B cell (primary cell): Measurements from ENCODE around the gene ZNF606. TPM values are rescaled to one million over a fixed set of nuclear protein-coding genes. Genes with fewer than 3 reads are reported as not detected.

ENCODE experiments used
- ATAC-seq: fragments of 200-7000 bp; cut with Tn5 transposase; one replicate; pipeline ENCODE4 v1.10.0; 2021; ENCODE audit warnings: low read depth, mild to moderate bottlenecking, moderate number of reproducible peaks, moderate library complexity
- CTCF ChIA-PET: fragments of 350-600 bp; sonication (Branson Sonifier 250); formaldehyde crosslinking; loops from one replicate; lab custom pipeline; 2021; ENCODE audit warnings: antibody characterized with exemption, inconsistent platforms; lab: Charles Lee
- POLR2A ChIA-PET: fragments of 350-600 bp; sonication (Branson Sonifier 250); formaldehyde crosslinking; loops from one replicate; lab custom pipeline; 2021; ENCODE audit warnings: antibody characterized with exemption; lab: Charles Lee
- DNase-seq: peaks from one replicate; pipeline ENCODE4 v3.0.0; 2013
- H2AFZ ChIP-seq: 2 replicates; pipeline ENCODE4 v1.6.1; 2012; ENCODE audit warnings: mild to moderate bottlenecking, low read depth, low read length; ENCODE audit not compliant: insufficient read depth, poor library complexity, severe bottlenecking
- H3K27ac ChIP-seq, 2 donors: 1 replicate in 1 of 2; 2 replicates in 1 of 2; pipeline ENCODE4 v1.5.1; 2012 to 2013; ENCODE audit warnings: low read length in 2 of 2, mild to moderate bottlenecking in 2 of 2, moderate library complexity in 1 of 2
- H3K27me3 ChIP-seq, 4 experiments: fragments of 200-600 bp in 1 of 4; sonication (generic) in 1 of 4; replicated peaks in 1 of 4; 1 replicate in 2 of 4; 2 replicates in 2 of 4; pipeline versions ENCODE4 v1.6.1 to v1.7.0; 2013 to 2016; ENCODE audit warnings: low read length in 3 of 4, mild to moderate bottlenecking in 2 of 4, mixed read lengths in 1 of 4, moderate library complexity in 1 of 4; ENCODE audit not compliant: insufficient read depth in 4 of 4, control insufficient read depth in 3 of 4; ENCODE audit errors: control extremely low read depth in 1 of 4
- H3K36me3 ChIP-seq, 2 experiments: replicated peaks in 1 of 2; 1 replicate in 1 of 2; 2 replicates in 1 of 2; pipeline versions ENCODE4 v1.6.1 to v1.7.1; 2013; ENCODE audit warnings: low read length in 1 of 2; ENCODE audit not compliant: insufficient read depth in 2 of 2, control insufficient read depth in 1 of 2; ENCODE audit errors: control extremely low read depth in 1 of 2, extremely low read depth in 1 of 2
- H3K4me1 ChIP-seq, 2 donors: fragments of 200-600 bp in 1 of 2; sonication (generic) in 1 of 2; 1 replicate in 1 of 2; 2 replicates in 1 of 2; pipeline versions ENCODE4 v1.5.1 to v1.6.1; 2013 to 2017; ENCODE audit warnings: low read length in 2 of 2; ENCODE audit not compliant: control insufficient read depth in 2 of 2, insufficient read depth in 2 of 2
- H3K4me2 ChIP-seq: replicated peaks from 2 replicates; pipeline ENCODE3; 2012; ENCODE audit warnings: mild to moderate bottlenecking, low read depth, low read length; ENCODE audit not compliant: poor library complexity, severe bottlenecking
- H3K4me3 ChIP-seq, 5 experiments: fragments of 200-600 bp in 1 of 5; sonication (generic) in 1 of 5; 1 replicate in 3 of 5; 2 replicates in 2 of 5; pipeline versions ENCODE4 v1.5.1 to v1.7.0; 2011 to 2016; ENCODE audit warnings: low read length in 4 of 5, mild to moderate bottlenecking in 4 of 5, low read depth in 2 of 5, control low read depth in 1 of 5, moderate library complexity in 1 of 5; ENCODE audit not compliant: insufficient read depth in 1 of 5; ENCODE audit errors: control extremely low read depth in 1 of 5, extremely low read depth in 1 of 5
- H3K79me2 ChIP-seq: fragments of 200-600 bp; sonication (generic); one replicate; pipeline ENCODE4 v1.6.0; 2016; ENCODE audit warnings: low read length; ENCODE audit not compliant: control insufficient read depth, insufficient read depth
- H3K9ac ChIP-seq: fragments of 200-600 bp; sonication (generic); 2 replicates; pipeline ENCODE4 v1.6.1; 2017; ENCODE audit warnings: mild to moderate bottlenecking, low read length, moderate library complexity
- H3K9me3 ChIP-seq, 3 donors: one replicate each; pipeline versions ENCODE4 v1.6.1 to v1.7.1; 2013; ENCODE audit warnings: low read length in 2 of 3; ENCODE audit not compliant: control insufficient read depth in 2 of 3, insufficient read depth in 1 of 3; ENCODE audit errors: control extremely low read depth in 1 of 3
- H4K20me1 ChIP-seq: 2 replicates; pipeline ENCODE4 v1.6.0; 2012; ENCODE audit warnings: mild to moderate bottlenecking, low read length; ENCODE audit not compliant: insufficient read depth, control insufficient read depth, poor library complexity, severe bottlenecking
- H3K27ac Mint-ChIP-seq: one replicate; pipeline ENCODE4 v1.8.0; 2021; ENCODE audit warnings: mixed read lengths
- H3K27me3 Mint-ChIP-seq: one replicate; pipeline ENCODE4 v1.8.0; 2021; ENCODE audit warnings: mixed read lengths
- H3K4me1 Mint-ChIP-seq: one replicate; pipeline ENCODE4 v1.8.0; 2021; ENCODE audit warnings: mixed read lengths
- H3K4me3 Mint-ChIP-seq: one replicate; pipeline ENCODE4 v1.8.0; 2021; ENCODE audit warnings: mixed read lengths
- H3K9me3 Mint-ChIP-seq: one replicate; pipeline ENCODE4 v1.8.0; 2022; ENCODE audit warnings: mixed read lengths; ENCODE audit not compliant: insufficient read depth
- EZH2 ChIP-seq: IDR thresholded peaks from 2 replicates; pipeline ENCODE4 v1.6.1; 2012; ENCODE audit warnings: borderline replicate concordance, low read depth, mild to moderate bottlenecking, moderate library complexity, low read length; ENCODE audit not compliant: insufficient read depth, poor library complexity, severe bottlenecking
- WGBS: methylation state at CpG from one replicate; pipeline ENCODE4 v1.1.5; 2013; ENCODE audit warnings: missing lambda C conversion rate; ENCODE audit not compliant: insufficient coverage; 5-methylcytosine and 5-hydroxymethylcytosine counted together
- intact Hi-C: fragments of 100-400 bp; cut with micrococcal nuclease; formaldehyde crosslinking; loops from one replicate; pipeline ENCODE4 v1.10.0; 2022
- polyA plus RNA-seq: library from polyadenylated mRNA; depleted of rRNA; stranded (reverse); fragments of >200 nt; gene quantifications from 2 replicates; pipeline ENCODE4 v1.2.3, GENCODE V29; 2012
- total RNA-seq, 2 donors: library from RNA; stranded (reverse); fragments of 120-200 nt in 1 of 2; gene quantifications; 1 replicate in 1 of 2; 2 replicates in 1 of 2; pipeline versions ENCODE4 v1.2.3 to v1.2.4, GENCODE V29; 2013 to 2022
- TF ChIP-seq, protein P1 (sequence below): fragments of 200-600 bp; IDR thresholded peaks from one replicate; pipeline ENCODE4 v1.8.0; 2022; ENCODE audit warnings: antibody characterized with exemption, mild to moderate bottlenecking

Gene ZNF606
- total and polyA plus RNA-seq, 2 donors (not counting 1 experiment from before 2014, with no cell fraction given): 11.5 to 48.4 TPM

DNA sequence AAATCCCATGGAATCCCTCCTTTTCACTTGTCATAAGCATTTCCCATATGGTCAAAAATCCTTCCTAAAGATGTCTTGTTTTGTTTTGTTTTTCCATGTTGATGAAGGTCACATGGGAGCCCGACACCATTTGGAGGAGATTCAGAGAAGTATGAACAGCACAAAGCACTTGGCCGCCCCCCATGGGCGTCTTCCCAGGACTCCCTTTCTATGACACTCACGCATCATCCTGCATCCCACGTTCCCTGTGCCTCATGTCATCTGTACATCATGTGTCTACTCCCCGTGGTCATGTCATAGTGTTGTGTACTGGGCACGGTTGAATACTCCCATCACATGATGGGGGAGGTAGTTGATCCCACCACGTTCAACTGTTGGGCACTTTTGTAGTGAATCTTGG, 33.2 kb upstream of the ZNF606 start:
- Histone ChIP-seq H2AFZ (no peak overlapping the region), H4K20me1 (no peaks in the 10 kb centered on the region), H3K27me3 (peaks cover 0 to 40% (median 3%) of the 10 kb centered on the region in 4 experiments), H3K9me3 (peaks cover 0 to 81% (median 0%) of the 10 kb centered on the region in 3 donors), H3K27ac (no peak overlapping the region), H3K4me3 (no peak overlapping the region), H3K79me2 (no peaks in the 10 kb centered on the region), H3K36me3 (no peaks in the 10 kb centered on the region), H3K4me2 (no peak overlapping the region), H3K4me1 (peaks cover 0 to 4% of the 10 kb centered on the region in 2 donors), H3K9ac (no peak overlapping the region)
- H3K4me1 Mint-ChIP-seq: peaks cover 5% of the 10 kb centered on the region
- WGBS: 96% methylated on average over 3 of the region's 8 CpGs
- DNase-seq (no peak), ATAC-seq (no peak)
- TF ChIP-seq, protein P1, sequence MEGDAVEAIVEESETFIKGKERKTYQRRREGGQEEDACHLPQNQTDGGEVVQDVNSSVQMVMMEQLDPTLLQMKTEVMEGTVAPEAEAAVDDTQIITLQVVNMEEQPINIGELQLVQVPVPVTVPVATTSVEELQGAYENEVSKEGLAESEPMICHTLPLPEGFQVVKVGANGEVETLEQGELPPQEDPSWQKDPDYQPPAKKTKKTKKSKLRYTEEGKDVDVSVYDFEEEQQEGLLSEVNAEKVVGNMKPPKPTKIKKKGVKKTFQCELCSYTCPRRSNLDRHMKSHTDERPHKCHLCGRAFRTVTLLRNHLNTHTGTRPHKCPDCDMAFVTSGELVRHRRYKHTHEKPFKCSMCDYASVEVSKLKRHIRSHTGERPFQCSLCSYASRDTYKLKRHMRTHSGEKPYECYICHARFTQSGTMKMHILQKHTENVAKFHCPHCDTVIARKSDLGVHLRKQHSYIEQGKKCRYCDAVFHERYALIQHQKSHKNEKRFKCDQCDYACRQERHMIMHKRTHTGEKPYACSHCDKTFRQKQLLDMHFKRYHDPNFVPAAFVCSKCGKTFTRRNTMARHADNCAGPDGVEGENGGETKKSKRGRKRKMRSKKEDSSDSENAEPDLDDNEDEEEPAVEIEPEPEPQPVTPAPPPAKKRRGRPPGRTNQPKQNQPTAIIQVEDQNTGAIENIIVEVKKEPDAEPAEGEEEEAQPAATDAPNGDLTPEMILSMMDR: no peak
- no peak for TF ChIP-seq EZH2
- no peak overlapping the region for H3K27ac Mint-ChIP-seq
- intact Hi-C loops: no loop called here
- POLR2A ChIA-PET: no interaction called here
- H3K9me3 Mint-ChIP-seq: peaks cover 5% of the 10 kb centered on the region
- CTCF ChIA-PET: no interaction called here
- H3K4me3 Mint-ChIP-seq: no peak overlapping the region
- H3K27me3 Mint-ChIP-seq: peaks cover 29% of the 10 kb centered on the region

- no peak overlapping the region for H3K4me3 Mint-ChIP-seq
- ATAC-seq (no peak), DNase-seq (no peak)
- Histone ChIP-seq H2AFZ (no peak overlapping the region), H4K20me1 (no peaks in the 10 kb centered on the region), H3K27ac (no peak overlapping the region), H3K9me3 (peaks cover 0 to 73% (median 0%) of the 10 kb centered on the region in 3 donors), H3K9ac (no peak overlapping the region), H3K4me2 (peak overlapping the region; percentile 60), H3K4me1 (peaks cover 0 to 4% of the 10 kb centered on the region in 2 donors), H3K79me2 (no peaks in the 10 kb centered on the region), H3K36me3 (no peaks in the 10 kb centered on the region), H3K4me3 (no peak overlapping the region), H3K27me3 (peaks cover 0 to 40% (median 3%) of the 10 kb centered on the region in 4 experiments)
- H3K9me3 Mint-ChIP-seq: peaks cover 5% of the 10 kb centered on the region
- peaks cover 5% of the 10 kb centered on the region for H3K4me1 Mint-ChIP-seq
- ChIA-PET CTCF (no interaction called here), POLR2A (interaction anchor here (0.5 kb wide), 1 partner anchor 40 kb away, joined by 7 read pairs; no protein-coding TSS in a partner anchor)
- intact Hi-C loops: no loop called here
- H3K27ac Mint-ChIP-seq: no peak overlapping the region
- WGBS: 10% methylated on average over 11 of the region's 20 CpGs
- H3K27me3 Mint-ChIP-seq: peaks cover 29% of the 10 kb centered on the region
- no peak for TF ChIP-seq EZH2
- TF ChIP-seq, protein P1: no peak
Measured at GRCh38 chr19:58034477-58034793, 31.8 kb upstream of the ZNF606 start.
